ENCODE results near the gene SDHB.

SDHB gene

GRCh38 chr1:16986113-16986512 is 67.7 kb downstream of the SDHB start:
- H3K27ac ChIP-seq (ENCODE audit: low read length) = no peak overlapping the region

GRCh38 chr1:16984717-16985116 is 69.1 kb downstream of the SDHB start:
- H3K4me1 ChIP-seq (ENCODE audit: low read length) = no peaks in the 10 kb centered on the region
- no peaks in the 10 kb centered on the region for H3K27me3 ChIP-seq (ENCODE audit: low read depth, low read length)
- H3K79me2 ChIP-seq (ENCODE audit: low read length) = no peaks in the 10 kb centered on the region
- H3K9me3 ChIP-seq (ENCODE audit: insufficient read depth, low read length) = no peaks in the 10 kb centered on the region
- H3K9ac ChIP-seq (ENCODE audit: low read length) = no peak overlapping the region
- no peaks in the 10 kb centered on the region for H3K36me3 ChIP-seq (replicated peaks; ENCODE audit: low read depth, low read length)
- no peak overlapping the region for H3K4me2 ChIP-seq (ENCODE audit: low read length)
- no peak for TF ChIP-seq CTCF (IDR thresholded peaks at IDR 0.05; ENCODE audit: low read depth, low read length)
- no peak for TF ChIP-seq EZH2phosphoT487 (IDR thresholded peaks at IDR 0.05; ENCODE audit: low read depth)
- H2AFZ ChIP-seq (ENCODE audit: low read depth, low read length) = no peak overlapping the region
- H4K20me1 ChIP-seq (ENCODE audit: insufficient read depth, low read length) = no peaks in the 10 kb centered on the region
- H3K4me3 ChIP-seq (ENCODE audit: low read length) = no peak overlapping the region
- no peak overlapping the region for H3K27ac ChIP-seq (ENCODE audit: low read length)

More at GRCh38 chr1:16986113-16986512, 67.7 kb downstream of the SDHB start:
- Histone ChIP-seq H2AFZ (ENCODE audit: low read depth, low read length) (no peak overlapping the region), H3K4me3 (ENCODE audit: low read length) (no peak overlapping the region), H3K79me2 (ENCODE audit: low read length) (no peaks in the 10 kb centered on the region), H3K4me2 (ENCODE audit: low read length) (no peak overlapping the region), H3K36me3 (replicated peaks; ENCODE audit: low read depth, low read length) (no peaks in the 10 kb centered on the region), H3K27me3 (ENCODE audit: low read depth, low read length) (no peaks in the 10 kb centered on the region), H3K4me1 (ENCODE audit: low read length) (no peaks in the 10 kb centered on the region), H3K9me3 (ENCODE audit: insufficient read depth, low read length) (no peaks in the 10 kb centered on the region), H3K9ac (ENCODE audit: low read length) (no peak overlapping the region), H4K20me1 (ENCODE audit: insufficient read depth, low read length) (no peaks in the 10 kb centered on the region)
- no peak for TF ChIP-seq EZH2phosphoT487 (IDR thresholded peaks at IDR 0.05; ENCODE audit: low read depth)
- no peak for TF ChIP-seq CTCF (IDR thresholded peaks at IDR 0.05; ENCODE audit: low read depth, low read length)

- Histone ChIP-seq H3K79me2 (ENCODE audit: low read length) (no peaks in the 10 kb centered on the region), H3K4me1 (ENCODE audit: low read length) (no peaks in the 10 kb centered on the region), H3K36me3 (replicated peaks; ENCODE audit: low read depth, low read length) (no peaks in the 10 kb centered on the region), H3K27me3 (ENCODE audit: low read depth, low read length) (no peaks in the 10 kb centered on the region), H2AFZ (ENCODE audit: low read depth, low read length) (no peak overlapping the region), H3K27ac (ENCODE audit: low read length) (no peak overlapping the region), H4K20me1 (ENCODE audit: insufficient read depth, low read length) (no peaks in the 10 kb centered on the region), H3K9me3 (ENCODE audit: insufficient read depth, low read length) (no peaks in the 10 kb centered on the region), H3K4me2 (ENCODE audit: low read length) (no peak overlapping the region), H3K4me3 (ENCODE audit: low read length) (no peak overlapping the region), H3K9ac (ENCODE audit: low read length) (no peak overlapping the region)
- TF ChIP-seq CTCF (IDR thresholded peaks at IDR 0.05; ENCODE audit: low read depth, low read length) (no peak), EZH2phosphoT487 (IDR thresholded peaks at IDR 0.05; ENCODE audit: low read depth) (no peak)
These were observed 70.2 kb downstream of the SDHB start for GRCh38 chr1:16983649-16984048.

- H3K27me3 ChIP-seq (ENCODE audit: low read depth, low read length) = no peaks in the 10 kb centered on the region
- H3K4me3 ChIP-seq (ENCODE audit: low read length) = no peak overlapping the region
- H3K4me1 ChIP-seq (ENCODE audit: low read length) = no peaks in the 10 kb centered on the region
- H3K79me2 ChIP-seq (ENCODE audit: low read length) = no peaks in the 10 kb centered on the region
- no peak overlapping the region for H3K4me2 ChIP-seq (ENCODE audit: low read length)
- H3K9ac ChIP-seq (ENCODE audit: low read length) = no peak overlapping the region
- H2AFZ ChIP-seq (ENCODE audit: low read depth, low read length) = no peak overlapping the region
- no peaks in the 10 kb centered on the region for H3K36me3 ChIP-seq (replicated peaks; ENCODE audit: low read depth, low read length)
- no peak overlapping the region for H3K27ac ChIP-seq (ENCODE audit: low read length)
- TF ChIP-seq EZH2phosphoT487 (IDR thresholded peaks at IDR 0.05; ENCODE audit: low read depth) (no peak), CTCF (IDR thresholded peaks at IDR 0.05; ENCODE audit: low read depth, low read length) (no peak)
- no peaks in the 10 kb centered on the region for H3K9me3 ChIP-seq (ENCODE audit: insufficient read depth, low read length)
- no peaks in the 10 kb centered on the region for H4K20me1 ChIP-seq (ENCODE audit: insufficient read depth, low read length)
These were observed 70.9 kb downstream of the SDHB start for GRCh38 chr1:16982902-16983301.

All from OCI-LY3 (cell line).